Right lobe of liver (tissue), 6 donors: ENCODE results near the gene DPH1. TPM values are rescaled to one million over a fixed set of nuclear protein-coding genes. Genes with fewer than 3 reads are reported as not detected.

Experiments used
- ATAC-seq, 4 donors: fragments of 200-7000 bp; cut with Tn5 transposase; one replicate each; pipeline ENCODE4 v1.9.1; 2020; ENCODE audit warnings: mild to moderate bottlenecking in 4 of 4, moderate library complexity in 4 of 4
- DNase-seq, 3 donors: peaks; one replicate each; pipeline ENCODE4 v3.0.0-alpha.2; 2020
- H3K27ac ChIP-seq, 3 donors: fragments of 200-600 bp; one replicate each; pipeline ENCODE4 v1.8.0; 2022
- H3K27me3 ChIP-seq, 2 donors: fragments of 200-600 bp; one replicate each; pipeline ENCODE4 v1.8.0; 2022
- H3K36me3 ChIP-seq, 4 donors: fragments of 200-600 bp; sonication (generic) in 1 of 4; one replicate each; pipeline versions ENCODE4 v1.5.1 to v1.8.0; 2017 to 2022; ENCODE audit warnings: control low read depth in 1 of 4
- H3K4me1 ChIP-seq, 4 donors: fragments of 200-600 bp; sonication (generic) in 1 of 4; one replicate each; pipeline versions ENCODE4 v1.5.1 to v1.8.0; 2017 to 2022; ENCODE audit warnings: control low read depth in 1 of 4
- H3K4me3 ChIP-seq, 3 donors: fragments of 200-600 bp; one replicate each; pipeline ENCODE4 v1.8.0; 2022
- H3K9me3 ChIP-seq, 4 donors: fragments of 200-600 bp; sonication (generic) in 1 of 4; one replicate each; pipeline versions ENCODE4 v1.5.1 to v1.8.0; 2017 to 2022; ENCODE audit warnings: control low read depth in 1 of 4
- POLR2A ChIP-seq: fragments of 450-650 bp; IDR thresholded peaks from one replicate; pipeline ENCODE4 v1.6.1; 2017; ENCODE audit warnings: antibody characterized with exemption, mild to moderate bottlenecking
- WGBS: methylation state at CpG from one replicate; pipeline ENCODE4 v1.1.6; 2018; ENCODE audit warnings: low coverage, low lambda C conversion rate; ENCODE audit not compliant: insufficient coverage; ENCODE audit errors: missing lambda C conversion rate; 5-methylcytosine and 5-hydroxymethylcytosine counted together
- intact Hi-C, 2 donors: fragments of 100-400 bp; cut with DNase I; formaldehyde crosslinking; loops; one replicate each; pipeline versions ENCODE4 v1.11.2 to v1.14.1; 2022
- total RNA-seq, 6 experiments: library from RNA; depleted of rRNA in 2 of 6; stranded (reverse); fragments of >200 nt in 2 of 6; fragmentation: NEBNext Ultra II Directional in 3 of 6; extraction: Animal tissue kit (Norgen Biotek cat#: 25700) in 3 of 6; gene quantifications; one replicate each; pipeline versions ENCODE4 v1.1.0 to v1.2.4, GENCODE V29; 2016 to 2023
- TF ChIP-seq, protein P1 (sequence below), 4 donors: fragments of 200-600 bp in 3 of 4; fragments of 450-650 bp in 1 of 4; IDR thresholded peaks; one replicate each; pipeline versions ENCODE4 v1.5.1 to v1.8.0; 2016 to 2022; ENCODE audit warnings: antibody characterized with exemption in 4 of 4, mild to moderate bottlenecking in 2 of 4
- donor health status: DM: no; HTN: yes; CAD: no.
- donor health status: DM: no; HTN: no; CAD: no.
- donor health status: DM: no; HTN: no; CAD: no.
- donor health status: DM: no; HTN: yes; CAD: no.
- donor health status: DM: no; HTN: yes; CAD: no.

DPH1 gene
- total RNA-seq, 6 experiments from 2014 or later, result 20.0 to 41.1 (median 25.4) TPM

DNA sequence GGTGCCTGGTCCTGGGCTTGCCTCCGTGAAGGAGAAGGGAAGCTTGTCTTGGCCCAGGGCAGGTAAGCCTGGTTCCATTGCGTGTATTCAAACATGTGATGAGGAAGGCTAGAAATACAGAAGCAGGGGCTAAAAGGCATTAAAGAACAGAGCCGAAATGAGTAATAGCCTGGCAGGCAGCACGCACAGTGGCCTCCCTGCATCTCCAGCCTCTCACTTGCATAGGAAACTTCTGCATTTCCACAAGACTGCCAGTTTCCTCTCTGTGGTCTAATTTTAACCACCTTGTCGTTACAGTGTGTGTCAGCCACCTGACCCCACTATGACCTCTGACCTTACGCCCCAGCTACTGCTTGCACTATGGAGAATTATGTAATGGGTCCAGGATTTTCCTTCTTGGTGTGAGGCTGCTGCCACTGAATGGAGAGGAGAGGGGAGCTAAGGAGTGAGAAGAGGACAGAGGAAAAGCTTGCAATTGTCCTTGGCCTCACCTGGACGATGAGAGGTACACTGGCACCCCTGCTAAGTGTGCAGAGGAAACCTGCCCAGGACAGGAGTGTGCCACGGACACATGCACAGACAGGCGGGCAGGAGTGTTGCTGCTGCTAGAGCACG is 57.8 kb downstream of the DPH1 start:
- H3K4me3 ChIP-seq, result no peak overlapping the region
- no peaks in the 10 kb centered on the region for H3K9me3 ChIP-seq
- H3K27ac ChIP-seq, result peak overlapping the region; percentile 30 to 82 (median 31)
- WGBS, result 42% methylated on average over 6 of the region's 10 CpGs
- intact Hi-C loops, result no loop called here
- no peak for TF ChIP-seq POLR2A
- TF ChIP-seq, protein P1, sequence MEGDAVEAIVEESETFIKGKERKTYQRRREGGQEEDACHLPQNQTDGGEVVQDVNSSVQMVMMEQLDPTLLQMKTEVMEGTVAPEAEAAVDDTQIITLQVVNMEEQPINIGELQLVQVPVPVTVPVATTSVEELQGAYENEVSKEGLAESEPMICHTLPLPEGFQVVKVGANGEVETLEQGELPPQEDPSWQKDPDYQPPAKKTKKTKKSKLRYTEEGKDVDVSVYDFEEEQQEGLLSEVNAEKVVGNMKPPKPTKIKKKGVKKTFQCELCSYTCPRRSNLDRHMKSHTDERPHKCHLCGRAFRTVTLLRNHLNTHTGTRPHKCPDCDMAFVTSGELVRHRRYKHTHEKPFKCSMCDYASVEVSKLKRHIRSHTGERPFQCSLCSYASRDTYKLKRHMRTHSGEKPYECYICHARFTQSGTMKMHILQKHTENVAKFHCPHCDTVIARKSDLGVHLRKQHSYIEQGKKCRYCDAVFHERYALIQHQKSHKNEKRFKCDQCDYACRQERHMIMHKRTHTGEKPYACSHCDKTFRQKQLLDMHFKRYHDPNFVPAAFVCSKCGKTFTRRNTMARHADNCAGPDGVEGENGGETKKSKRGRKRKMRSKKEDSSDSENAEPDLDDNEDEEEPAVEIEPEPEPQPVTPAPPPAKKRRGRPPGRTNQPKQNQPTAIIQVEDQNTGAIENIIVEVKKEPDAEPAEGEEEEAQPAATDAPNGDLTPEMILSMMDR (IDR thresholded peaks at IDR 0.05), result no peak
- ATAC-seq (peak; percentile 11 to 35 (median 26)), DNase-seq (no peak)
- no peaks in the 10 kb centered on the region for H3K36me3 ChIP-seq
- no peaks in the 10 kb centered on the region for H3K27me3 ChIP-seq
- H3K4me1 ChIP-seq, result peaks cover 0 to 28% (median 6%) of the 10 kb centered on the region in 4 donors

DNA sequence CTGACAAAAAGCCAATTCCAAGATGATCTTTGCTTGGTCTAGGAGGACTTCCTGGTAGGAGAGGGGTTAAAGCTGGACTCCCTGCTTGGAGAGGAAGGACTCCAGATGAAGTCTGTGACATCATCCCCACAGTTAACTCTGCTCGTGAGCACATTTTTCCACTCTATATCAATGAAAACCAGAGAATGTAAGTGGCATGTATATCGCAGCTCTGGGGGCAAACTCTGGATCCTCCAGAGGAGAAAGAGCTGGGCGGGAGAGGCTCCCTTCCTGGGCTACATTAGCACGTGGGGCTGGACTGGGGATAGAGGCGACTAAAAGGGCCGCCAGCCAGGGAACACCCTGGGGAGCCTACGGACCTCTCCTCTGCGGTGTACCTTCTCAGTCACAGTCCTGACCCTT is 59.1 kb downstream of the DPH1 start:
- WGBS, result 52% methylated on average over 8 of the region's 8 CpGs

DNA sequence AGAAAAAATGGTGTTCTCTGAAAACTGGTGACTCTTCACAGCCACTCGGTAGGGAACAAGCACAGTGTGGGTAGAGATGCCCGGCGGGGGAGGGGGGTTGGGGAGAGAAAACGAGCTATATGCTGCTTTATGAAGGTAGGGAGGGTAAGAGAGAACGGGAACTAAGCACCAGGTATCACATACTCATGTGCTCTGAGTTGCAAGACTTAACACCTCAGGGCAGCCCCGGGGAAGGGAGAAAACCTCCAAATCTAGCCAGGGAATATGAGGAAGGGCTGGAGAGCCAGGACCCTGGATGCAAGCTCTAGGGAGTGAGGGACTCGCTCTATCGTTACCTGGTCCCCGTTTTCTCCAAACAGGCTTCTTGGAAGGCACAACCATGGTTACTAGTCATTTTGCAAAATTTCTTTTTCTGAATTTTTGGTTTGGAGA is 60.3 kb downstream of the DPH1 start:
- Histone ChIP-seq H3K36me3 (no peaks in the 10 kb centered on the region), H3K4me3 (no peak overlapping the region), H3K27ac (peak overlapping the region; percentile 62 to 82 (median 68)), H3K9me3 (no peaks in the 10 kb centered on the region), H3K27me3 (no peaks in the 10 kb centered on the region), H3K4me1 (peaks cover 0 to 27% (median 5%) of the 10 kb centered on the region in 4 donors)
- ATAC-seq, result no peak
- intact Hi-C loops, result no loop called here
- no peak for TF ChIP-seq POLR2A
- TF ChIP-seq, protein P1 (IDR thresholded peaks at IDR 0.05), result no peak
- WGBS, result 69% methylated on average over 6 of the region's 9 CpGs
- no peak for DNase-seq

More for the DNA sequence above, 59.1 kb downstream of the DPH1 start:
- Histone ChIP-seq H3K4me1 (peaks cover 0 to 25% (median 5%) of the 10 kb centered on the region in 4 donors), H3K27me3 (no peaks in the 10 kb centered on the region), H3K9me3 (no peaks in the 10 kb centered on the region), H3K27ac (peak overlapping the region; percentile 62 to 82 (median 68)), H3K4me3 (no peak overlapping the region), H3K36me3 (no peaks in the 10 kb centered on the region)
- intact Hi-C loops, result no loop called here
- ATAC-seq (peak in 1 of 4 donors; percentile 3), DNase-seq (no peak)
- TF ChIP-seq, protein P1 (IDR thresholded peaks at IDR 0.05), result no peak
- no peak for TF ChIP-seq POLR2A

DNA sequence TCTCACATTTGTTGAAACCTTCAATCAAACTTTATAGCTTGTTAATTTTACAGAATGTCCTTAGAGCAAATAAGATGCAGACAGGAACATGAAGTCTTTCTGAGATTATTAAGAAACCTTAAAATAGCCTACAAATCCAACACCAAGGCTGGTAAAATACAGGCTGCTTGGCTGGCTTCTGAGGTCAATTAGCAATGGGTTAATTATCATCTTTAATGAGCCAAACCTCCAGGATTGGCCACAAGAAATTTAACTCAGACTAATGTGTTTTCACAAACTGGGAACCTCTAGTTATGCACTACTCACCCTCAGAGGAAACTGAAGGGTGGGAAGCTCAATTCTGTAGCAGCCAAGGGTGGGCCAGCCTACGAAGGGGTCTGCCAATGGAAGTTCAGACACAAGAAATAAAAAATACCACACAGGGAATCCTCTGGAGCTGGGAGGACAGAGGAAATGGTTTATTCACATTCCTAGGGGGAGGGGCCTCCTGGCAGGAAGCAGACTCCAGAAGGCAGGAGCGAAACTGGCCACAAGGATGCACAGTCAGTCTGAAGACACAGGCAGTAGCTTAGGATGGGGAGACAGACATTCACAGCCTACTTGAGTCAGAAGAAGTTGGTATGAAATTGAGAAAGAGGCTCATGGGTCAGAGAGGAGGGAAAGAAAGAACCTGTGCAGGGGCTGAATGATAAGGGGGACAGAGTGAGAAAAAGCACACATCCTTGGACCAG is 61.0 kb downstream of the DPH1 start:
- Histone ChIP-seq H3K27ac (peak overlapping the region in 2 of 3 donors; percentile 11 to 82), H3K9me3 (no peaks in the 10 kb centered on the region), H3K36me3 (no peaks in the 10 kb centered on the region), H3K4me3 (no peak overlapping the region), H3K27me3 (no peaks in the 10 kb centered on the region), H3K4me1 (peaks cover 0 to 28% (median 7%) of the 10 kb centered on the region in 4 donors)
- intact Hi-C loops, result no loop called here
- ATAC-seq (peak in 3 of 4 donors; percentile 13 to 23 (median 23)), DNase-seq (no peak)
- no peak for TF ChIP-seq POLR2A
- TF ChIP-seq, protein P1 (IDR thresholded peaks at IDR 0.05), result peak in 1 of 4 donors; percentile 11
- 60% methylated on average over 2 of the region's 2 CpGs for WGBS
